CD4-positive, alpha-beta T cell treated with Interleukin-10 for 1 hour (primary cell): ENCODE results near the gene ST14.
A peak's percentile ranks its signal among the peaks of the same experiment; 100 is the strongest.

Experiments used
- DNase-seq: peaks from one replicate; pipeline ENCODE4 v3.0.0-alpha.2; 2020

The ST14 gene

DNA sequence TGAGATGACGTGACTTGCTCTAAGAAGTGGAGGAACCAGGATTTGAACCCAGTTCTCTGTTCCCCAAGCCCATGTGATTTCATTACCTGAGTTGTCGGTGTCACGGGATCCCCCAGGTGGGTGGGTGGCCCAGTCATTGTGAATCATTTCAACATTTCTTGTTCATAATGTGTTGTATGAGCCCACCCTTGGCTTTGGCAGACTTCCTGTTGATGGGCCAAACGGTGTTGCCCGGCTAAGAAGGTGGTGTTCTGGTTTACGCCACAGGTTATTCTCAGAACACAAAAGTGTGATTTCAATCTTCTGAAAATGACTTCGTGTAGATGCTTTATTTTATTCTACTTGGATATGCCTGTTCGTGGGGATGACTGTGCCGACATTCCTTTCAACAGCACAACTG lies 21.6 kb upstream of the ST14 start:
- no peak for DNase-seq

DNA sequence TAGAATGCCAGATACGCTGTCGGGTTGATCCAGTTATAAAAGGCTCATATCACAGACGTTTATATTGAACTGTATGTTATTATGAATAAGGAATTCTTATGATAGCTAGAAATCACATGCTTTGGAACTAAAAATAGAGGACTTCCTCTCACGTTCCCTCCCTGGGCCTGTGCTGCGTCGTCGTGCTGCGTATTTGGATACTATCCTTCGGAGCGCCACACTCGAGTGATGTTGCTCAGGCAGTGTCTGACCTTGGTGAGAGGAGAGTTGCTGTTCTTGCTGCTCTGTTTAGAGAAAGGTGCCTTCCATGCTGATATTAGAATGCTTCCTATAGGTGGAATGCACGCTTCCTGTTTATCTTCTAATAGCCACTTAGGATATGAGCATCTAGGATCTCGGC lies 20.2 kb upstream of the ST14 start:
- DNase-seq: no peak

DNA sequence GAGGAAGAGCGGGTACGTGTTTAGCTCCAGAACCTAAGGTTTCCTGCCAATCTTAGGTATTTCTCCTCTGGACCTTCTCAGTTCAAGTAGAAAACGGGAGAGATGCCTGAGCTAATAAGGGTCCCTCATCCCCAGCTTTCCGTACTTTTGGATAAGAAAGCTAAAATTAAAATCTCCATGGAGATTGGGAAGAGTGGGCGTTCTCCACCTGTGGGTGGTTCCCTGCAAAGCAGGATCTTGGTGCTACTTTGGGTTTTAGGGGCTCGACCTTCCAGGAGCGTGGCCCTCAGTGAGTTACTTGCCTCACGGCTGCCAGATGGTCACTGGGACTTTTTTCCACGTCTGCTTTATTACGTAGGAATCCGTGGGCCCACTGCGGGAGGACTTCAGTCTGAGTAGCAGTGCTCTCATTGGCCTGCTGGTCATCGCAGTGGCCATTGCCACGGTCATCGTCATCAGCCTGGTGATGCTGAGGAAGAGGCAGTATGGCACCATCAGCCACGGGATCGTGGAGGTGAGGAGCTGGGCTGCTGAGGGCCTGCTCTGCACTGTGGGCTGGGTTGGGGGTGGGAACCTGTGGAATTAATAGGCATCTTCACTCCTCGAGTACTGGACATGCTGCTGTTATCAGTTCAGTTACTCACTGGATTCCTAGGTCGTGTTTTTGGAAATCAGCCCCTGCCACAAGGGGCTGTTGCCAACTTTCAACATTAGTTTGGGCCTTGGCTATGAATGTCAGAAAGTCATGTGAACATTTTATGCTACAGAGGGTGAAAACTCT lies 17.8 kb upstream of the ST14 start:
- no peak for DNase-seq

DNA sequence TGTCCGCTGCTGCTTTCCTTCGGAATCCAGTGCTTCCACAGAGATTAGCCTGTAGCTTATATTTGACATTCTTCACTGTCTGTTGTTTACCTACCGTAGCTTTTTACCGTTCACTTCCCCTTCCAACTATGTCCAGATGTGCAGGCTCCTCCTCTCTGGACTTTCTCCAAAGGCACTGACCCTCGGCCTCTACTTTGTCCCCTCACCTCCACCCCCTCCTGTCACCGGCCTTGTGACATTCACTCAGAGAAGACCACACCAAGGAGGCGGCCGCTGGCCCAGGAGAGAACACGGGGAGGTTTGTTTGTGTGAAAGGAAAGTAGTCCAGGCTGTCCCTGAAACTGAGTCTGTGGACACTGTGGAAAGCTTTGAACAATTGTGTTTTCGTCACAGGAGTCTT lies 15.4 kb upstream of the ST14 start:
- no peak for DNase-seq

DNA sequence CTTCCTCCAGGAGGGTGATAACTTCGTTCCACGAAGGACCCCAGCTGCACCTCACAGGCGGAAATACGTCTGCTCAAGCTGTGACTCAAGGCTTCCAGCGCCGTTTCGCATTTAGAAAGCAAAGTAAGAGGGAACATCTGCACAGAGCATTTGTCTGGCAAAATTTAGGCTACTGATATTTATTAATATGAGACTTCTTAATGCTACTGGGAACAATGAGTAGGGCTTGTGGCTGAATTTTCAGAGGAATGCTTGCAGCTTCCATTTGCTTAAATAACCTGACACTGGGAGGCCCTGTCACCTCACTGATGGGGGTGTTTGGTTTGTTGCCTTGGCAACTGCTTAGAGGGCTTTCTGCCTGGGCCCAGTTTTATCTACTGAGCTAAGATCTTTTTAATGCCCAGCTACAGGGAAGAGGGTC lies 14.7 kb upstream of the ST14 start:
- DNase-seq: no peak

DNA sequence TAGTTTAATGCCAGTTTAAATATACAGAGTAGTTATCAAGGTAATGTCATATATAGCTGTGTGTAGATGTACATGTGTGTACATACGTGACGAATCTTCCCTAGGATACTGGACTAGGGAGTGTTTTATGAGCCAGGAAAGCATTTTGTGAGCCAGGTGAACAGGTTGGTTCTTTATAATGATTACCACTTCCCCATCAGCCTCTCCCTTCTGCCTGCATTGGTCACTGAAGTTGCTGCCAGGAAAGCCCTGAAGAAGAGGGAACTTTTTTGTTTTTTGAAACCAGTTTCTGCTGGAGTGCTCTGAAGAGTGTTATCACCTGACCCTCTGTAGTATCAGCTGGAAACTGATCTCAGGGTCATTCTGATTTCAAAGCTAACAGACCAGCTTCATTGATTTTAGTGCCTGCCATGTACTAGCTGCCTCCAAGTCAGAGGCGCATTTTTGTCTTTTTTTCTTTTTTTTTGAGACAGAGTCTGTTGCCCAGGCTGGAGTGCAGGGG lies 14.2 kb upstream of the ST14 start:
- no peak for DNase-seq

DNA sequence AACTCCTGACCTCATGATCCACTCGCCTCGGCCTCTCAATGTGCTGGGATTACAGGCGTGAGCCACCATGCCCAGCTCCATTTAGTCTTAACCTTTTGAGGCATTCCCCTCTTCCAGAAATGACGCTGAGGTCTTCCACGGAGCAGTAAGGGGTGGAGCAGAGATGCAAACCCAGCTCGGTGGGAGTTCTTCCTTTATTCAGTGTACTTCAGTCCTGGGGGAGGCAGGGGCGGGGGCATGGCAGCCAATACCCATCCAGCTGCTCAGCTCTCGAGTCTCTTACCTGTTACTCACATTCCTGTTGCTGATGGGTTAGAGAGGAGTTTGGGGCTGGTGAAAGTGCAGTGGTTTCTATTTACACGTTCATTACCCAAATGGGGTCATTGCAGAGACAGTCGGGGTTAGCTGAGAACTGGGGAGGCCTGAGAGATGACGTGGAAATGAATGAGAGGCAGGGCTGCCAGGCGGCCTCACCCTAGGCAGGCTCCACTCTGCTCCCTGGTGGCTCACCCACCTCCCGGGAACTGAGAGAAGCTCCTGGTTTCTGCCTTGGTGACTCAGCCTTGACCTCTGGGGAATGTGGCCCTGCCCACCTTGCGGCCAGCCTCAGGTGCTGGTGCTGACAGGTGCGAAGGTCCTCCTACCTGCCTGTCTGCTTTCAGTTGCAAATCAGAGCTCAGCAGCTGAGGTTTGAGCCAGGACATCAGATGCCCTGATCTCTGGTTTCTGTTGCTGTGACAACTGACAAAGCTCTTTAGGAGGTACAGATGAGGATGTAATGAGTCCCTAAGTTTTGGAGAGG lies 13.4 kb upstream of the ST14 start:
- DNase-seq: no peak

DNA sequence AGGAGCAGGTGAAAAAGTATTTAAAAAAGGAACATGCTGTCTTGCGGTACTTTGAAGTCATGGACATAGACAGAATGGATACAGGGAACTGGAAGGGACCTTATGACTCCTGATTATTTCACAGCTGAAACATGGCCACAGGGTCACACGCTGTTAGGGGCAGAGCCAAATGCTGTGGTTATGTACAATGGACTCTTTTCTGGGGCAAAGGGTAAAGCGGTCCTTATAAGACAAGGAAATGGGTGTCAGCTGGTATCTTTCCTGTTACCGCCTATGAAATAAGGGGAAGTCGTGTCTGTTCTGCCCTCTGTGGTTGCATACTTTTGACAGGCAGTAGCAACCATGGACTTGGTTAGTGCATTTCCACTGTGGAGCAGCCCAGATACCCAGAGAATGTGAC lies 12.8 kb upstream of the ST14 start:
- DNase-seq: peak; percentile 41

DNA sequence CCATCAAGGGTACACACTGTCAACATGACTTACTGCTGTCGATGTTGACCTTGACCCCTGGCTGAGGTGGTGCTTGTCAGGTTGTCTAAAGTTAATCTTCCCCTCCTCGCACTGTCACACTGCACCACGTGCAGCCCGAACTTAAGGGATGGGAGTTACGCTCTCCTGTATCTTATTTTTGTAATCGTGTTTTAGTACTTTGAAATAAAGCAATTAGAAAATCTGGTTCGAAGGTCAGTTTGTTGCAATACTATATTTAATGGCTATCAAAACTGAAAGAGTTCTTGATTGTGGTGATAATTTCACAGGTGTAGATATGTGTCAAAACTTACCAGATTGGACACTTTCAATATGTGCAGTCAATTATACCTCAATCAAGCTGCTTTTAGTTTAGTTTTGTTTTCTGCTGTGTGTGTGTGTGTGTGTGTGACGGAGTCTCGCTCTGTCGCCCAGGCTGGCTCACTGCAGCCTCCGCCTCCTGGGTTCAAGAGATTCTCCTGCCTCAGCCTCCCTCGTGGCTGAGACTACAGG lies 10.7 kb upstream of the ST14 start:
- no peak for DNase-seq

DNA sequence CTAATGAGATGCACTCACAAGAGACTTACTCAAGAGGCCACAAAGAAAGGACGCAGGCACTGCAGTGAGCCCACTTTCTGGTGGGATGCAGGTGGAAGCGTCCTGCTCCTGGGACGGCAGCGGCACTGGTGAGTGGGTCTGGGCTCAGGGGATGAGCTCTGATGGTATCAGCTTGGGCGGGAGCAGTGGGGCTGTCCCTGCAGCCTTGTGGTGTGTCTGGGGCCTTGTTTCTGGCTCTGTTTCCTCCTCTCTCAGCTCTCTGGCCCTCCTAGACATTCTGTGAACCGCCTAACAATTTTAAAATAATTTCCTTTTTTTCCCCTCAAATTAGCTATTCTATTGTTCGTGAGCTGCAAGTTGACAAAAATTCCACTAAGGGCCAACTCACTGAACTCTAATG lies 8.8 kb upstream of the ST14 start:
- DNase-seq: no peak

DNA sequence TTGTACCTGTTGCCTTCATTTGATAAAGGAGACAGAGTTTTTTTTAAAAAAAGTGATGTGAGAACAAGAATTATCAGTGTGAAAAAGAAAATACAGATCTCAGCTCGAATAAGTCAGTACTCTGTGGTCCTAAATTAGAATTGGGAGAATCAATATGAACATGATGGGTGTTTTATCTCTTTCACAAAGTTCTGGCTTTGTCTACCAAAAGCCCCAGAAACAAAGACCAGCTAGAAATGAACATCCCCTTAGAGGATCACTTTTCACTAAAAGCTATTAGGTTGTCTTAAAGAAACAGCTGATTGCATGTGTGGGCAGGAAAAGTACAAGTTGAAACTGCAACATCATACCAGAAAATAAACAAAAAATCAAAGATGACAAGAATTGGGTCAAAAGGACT lies 8.4 kb upstream of the ST14 start:
- no peak for DNase-seq

DNA sequence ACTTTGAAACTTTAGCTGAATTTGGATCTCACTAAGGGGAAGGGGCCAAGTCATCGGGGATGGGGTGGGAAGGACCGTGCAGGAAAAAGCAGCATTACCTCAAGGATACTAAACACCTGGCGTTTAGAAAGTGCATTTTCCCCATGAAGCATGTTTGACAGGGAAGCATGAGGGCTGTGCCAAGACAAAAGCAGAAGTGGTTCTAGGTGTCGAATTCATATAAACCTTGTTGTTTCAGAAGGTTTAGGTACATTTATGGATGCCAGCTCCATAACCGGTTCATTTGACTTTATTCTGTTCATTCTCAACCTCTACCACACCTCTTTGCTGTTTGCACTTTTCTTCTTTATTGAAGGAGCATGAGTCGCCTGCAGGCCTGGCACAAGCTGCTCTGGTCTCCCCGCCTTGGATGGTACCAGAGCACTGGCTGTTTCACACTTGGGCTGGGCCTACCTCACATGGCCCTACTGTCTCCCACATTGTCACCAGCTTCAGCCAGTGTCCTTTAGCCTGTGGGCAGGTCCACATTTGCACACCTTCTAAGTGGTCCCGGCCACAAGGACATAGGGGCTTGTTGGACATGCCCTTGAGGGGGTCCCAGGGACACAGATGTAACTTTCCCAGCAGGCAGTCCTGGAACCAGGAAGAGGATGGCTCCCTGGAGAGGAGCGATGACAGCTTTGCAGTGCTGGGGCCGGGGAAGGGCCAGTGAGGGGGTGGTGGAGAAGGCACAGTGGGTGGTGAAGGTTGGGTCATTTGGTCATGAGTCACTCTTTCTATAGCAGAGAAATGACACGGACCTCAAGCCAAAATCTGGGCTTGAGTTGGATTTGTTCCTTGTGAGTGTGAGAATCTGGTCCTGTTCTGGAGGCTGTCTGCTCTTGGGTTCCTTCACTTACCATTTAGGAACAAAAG lies 3.2 kb upstream of the ST14 start:
- DNase-seq: no peak

DNA sequence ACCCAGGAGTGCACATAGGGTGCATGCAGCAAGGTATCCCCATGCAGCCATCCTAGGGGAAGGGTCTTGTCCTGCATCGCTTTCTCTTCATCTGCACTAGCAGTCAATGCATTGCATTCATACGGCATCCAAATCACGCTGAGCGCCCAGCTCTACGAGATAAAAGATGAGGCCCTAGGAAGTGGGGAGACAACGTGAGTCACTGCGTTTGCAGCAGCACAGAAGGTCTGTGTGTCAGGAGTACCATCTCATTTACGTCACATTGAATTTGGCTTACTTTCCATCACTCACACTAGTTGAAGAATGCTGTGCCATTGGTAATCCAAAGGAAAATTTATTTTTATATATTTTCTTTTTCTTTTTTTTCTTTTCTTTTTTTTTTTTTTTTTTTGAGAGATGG lies 2.5 kb upstream of the ST14 start:
- no peak for DNase-seq

DNA sequence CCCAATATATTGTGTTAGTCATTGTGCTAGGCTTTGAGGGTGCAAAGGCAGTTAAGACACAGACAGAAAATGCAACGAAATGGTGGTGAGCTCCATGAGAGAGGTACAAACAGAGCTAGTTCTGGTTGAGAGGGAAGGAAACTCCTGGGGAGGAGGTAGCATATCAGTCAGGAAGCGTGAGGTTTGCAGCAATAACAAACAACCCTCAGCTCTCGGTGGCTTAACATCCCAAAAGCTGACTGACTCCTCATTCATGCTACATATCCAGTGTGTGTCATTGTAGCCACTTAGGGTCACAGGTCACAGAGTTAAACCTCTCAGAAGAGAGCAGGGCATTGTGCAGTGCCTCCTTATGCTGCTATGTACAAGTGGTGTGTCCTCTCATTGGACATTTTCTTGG lies 1.7 kb upstream of the ST14 start:
- no peak for DNase-seq

DNA sequence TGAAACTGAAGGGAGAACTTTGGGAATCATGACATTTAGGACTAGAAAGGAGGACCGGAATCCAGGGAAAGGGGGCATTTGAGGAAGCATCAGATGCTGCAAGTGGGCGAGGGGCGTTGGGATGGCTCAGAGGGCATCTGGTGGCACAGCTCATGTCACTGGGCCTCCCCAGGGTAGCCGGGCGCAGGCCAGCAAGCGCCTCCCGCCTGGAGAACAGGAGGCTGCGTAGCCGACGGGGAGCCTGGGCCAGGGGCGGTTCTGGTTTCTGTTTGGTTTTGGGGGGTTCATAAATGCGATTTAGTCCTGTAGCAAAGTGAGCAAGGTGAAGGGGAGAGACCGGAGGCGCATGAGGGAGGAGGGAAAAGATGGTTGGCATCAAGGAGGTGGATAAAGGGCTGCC lies 443 bp upstream of the ST14 start:
- DNase-seq: no peak

DNA sequence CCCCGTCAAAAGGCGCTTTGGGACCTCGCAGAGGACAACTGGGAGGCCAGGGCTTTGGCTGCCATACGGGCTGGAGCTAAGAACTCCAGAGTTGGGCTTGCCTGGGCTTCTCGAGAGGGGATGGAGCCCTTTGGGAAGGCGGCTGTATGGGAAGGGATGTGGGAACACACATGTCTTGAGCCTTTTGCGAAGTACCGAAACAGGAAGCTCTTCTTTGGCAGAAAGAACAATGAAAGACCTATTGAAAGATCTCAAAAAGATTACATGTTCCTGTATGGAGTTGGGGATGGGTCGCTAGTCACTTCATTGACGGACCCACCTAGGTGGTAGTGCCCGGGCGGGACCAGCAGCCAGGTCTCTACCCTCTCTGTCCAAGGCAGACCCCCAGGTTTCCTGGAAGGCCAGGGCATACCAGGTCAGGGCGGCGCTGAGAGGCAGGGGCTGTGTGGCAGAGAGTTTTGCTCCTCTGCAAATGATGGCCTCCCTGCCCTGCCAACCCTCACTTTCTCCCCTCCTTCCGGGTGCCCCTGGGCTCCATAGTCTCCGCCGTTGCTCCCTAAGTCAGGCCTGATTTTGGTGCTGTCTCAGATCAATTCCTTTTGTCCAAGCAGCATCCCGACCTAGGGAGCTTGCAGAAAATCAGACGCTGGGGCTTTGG lies 1.0 kb downstream of the ST14 start:
- DNase-seq: no peak

DNA sequence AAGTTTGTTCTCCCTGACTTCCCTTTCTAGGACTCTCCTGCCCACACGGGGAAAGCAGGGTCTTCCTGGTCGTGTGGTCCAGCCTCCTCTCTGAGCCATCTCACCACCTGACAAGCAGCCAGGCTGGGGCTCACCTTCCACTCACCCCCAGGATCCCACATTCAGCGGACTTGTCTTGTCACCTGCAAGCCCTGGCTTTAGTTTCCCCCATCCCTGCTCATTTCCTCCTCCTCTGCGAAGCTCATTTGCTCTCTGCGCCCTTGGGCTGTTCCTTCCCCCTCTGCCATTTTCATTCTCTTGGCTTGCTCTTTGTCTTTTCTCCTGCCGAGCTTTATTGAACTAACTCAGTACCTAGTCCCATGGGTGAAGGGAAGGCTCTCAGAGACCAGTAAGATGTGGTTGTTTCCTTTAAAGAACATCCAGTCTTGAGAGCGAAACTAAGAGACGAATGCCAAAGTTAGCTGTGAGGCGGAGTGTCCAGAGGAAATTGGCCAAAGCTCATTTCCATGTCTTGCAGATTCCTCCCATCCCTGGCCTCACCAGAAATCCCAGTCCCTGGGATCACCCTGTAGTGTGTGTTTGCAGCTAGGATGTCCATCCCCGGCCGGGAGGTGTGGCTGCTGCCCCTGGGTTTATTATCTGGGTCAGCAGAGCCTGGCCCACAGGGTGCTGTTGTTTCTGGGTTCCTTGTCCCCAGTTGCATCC lies 2.0 kb downstream of the ST14 start:
- DNase-seq: no peak

DNA sequence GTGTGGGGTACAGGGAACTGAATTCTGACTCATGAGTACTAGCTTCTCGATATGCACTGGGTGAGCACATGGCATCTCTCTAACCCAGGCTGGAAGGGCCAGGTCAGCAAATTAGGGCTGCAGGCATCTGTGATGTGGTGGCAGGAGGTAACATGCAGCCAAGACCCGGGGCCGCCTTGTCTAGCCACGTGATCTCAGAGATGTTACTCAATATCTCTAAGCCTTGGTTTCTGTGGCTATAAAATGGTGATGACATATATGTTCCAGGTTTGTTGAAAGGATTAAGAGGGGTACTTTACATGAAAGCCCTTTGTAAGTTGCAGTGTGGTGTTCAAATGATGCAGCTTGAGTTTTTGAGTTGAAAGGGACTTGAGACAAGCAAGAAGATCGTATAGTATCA lies 3.2 kb downstream of the ST14 start:
- no peak for DNase-seq

DNA sequence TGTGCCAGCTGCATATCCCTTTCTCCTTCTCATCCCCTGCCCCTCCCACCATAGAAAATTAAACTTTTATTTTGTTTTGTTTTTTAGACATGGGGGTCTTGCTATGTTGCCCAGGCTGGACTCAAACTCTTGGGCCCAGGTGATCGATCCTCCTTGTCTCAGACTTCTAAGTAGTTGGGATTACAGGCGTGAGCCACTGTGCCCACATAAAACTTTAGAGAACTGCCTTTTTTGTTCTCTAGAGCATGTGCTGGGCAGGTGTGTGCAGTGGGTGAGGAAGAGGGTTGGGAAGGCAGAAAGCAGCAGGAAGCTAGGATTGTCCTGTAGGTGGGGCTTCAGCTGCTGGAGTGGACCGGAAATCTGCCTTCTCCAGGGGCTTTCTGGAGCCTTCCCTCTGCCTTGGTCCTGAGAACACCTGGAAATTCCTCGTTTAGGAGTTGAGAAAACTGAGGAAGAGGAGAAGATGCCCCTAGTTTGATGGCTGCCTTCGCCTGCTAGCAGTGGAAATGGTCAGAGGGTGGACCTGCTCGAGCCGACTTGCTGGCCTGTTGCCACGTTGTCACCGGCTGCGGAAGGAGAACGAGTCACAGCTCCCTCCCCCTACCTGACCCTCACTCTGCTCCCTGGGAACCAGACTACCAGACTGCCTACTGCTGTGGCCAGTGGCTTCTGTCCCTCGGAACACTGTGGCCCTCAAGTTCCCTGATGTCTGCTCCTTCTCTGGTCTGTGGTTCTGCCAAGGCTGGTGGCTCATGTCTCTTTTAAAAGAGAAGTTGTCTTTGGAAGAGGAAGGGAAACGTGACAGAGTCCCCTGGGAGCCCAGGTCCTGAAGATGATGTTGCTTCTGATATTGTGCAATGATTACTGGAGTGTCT lies 4.0 kb downstream of the ST14 start:
- DNase-seq: no peak

DNA sequence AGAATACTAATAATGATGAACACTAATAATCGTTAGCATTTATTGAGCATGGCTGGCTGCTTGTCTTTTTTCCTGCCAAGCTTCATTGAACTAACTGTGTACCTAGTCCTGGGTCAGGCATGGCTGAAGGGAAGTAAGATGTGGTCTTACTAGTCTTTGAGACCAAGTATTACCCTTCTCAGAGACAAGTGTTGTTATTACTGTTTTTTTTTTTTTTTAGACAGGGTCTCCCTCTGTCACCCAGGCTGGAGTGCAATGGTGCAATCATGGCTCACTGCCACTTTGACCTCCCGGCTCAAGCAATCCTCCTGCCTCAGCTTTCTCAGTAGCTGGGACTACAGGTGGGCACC lies 4.6 kb downstream of the ST14 start:
- no peak for DNase-seq
